NCI-H2171 (cell line): Measurements from ENCODE around the gene STAT3.
"Not testable (repeated sequence)": the region's sequence is repeated elsewhere in the genome, so short reads cannot be mapped to it uniquely, and the experiment has no call there.

Source experiments
- DNase-seq: peaks from one replicate; lab custom pipeline; 2025; lab: John Stamatoyannopoulos, UW

The STAT3 gene

GRCh38 chr17:42380935-42381334, 7.3 kb downstream of the STAT3 start:
- DNase-seq: no peak

DNA sequence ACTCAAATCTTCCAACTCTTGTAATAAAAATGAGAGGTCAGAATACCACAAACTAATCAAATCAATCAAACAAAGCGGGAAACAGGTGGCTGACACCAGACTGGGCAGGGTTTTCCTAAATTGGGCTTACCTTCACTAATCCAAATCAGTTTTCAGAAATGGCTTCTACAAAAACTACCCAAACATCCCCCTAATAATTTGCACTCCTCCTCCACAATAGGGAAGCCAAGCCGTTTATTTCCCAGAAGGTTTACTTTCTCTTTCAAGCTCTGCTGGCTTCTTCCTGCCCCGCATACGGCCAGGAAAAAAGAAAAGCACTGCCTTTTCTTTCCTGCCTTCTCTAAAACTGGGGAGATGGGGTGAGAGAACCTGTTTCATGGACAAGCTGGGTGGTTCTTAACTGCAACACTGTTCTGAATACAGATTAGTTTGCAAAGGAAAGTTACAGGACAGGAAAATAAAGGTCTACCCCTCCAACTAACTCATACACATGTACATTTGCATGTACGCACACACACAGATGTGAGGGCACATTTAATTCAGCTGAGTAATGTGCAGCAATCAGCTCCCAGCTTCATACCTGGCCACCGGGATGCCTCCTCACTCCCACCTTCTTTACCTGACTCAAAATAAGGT, 9.2 kb downstream of the STAT3 start:
- no peak for DNase-seq

GRCh38 chr17:42378359-42378958, 9.8 kb downstream of the STAT3 start:
- no peak for DNase-seq

DNA sequence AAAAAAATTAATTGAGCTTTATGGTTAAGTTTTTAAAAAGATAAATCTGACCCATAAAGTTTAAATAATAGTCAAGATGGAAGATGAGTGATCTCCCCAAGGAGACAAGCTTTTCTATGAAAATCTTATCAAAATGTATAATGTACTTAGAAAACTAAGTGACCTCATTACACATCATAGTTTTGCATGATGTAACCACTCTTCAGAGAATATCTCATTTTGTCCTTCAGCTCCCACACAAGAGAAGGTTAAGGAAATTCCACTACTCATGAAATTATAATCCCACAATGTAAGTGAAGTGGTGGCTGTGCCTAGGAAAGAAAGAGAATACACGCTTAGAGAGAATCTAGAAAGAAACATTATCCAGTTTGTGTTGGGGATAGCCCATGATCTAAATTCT, 14.3 kb downstream of the STAT3 start:
- no peak for DNase-seq

- no peak for DNase-seq
Observed at GRCh38 chr17:42372142-42372541, 16.1 kb downstream of the STAT3 start.

DNA sequence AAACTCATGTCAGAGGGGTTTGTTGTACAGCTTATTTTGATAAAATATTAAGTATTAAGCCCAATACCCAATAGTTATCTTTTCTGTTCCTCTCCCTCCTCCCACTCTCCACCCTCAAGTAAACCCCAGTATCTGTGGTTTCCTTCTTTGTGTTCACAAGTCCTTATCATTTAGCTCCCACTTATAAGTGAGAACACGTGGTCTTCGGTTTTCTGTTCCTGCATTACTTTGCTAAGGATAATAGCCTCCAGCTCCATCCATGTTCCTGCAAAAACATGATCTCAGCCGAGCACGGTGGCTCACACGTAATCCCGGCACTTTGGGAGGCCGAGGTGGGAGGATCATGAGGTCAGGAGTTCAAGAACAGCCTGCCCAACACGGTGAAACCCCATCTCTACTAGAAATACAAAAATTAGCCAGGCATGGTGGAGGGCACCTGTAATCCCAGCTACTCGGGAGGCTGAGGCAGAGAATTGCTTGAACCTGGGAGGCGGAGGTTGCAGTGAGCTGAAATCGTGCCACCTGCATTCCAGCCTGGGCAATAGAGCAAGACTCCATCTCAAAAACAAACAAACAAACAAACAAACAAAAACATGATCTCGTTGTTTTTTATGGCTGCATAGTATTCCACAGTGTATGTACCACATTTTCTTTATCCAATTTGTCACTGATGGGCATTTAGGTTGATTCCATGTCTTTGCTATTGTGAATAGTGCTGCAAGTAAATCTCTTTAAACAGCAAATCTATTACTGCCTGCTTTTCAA, 19.3 kb downstream of the STAT3 start:
- not testable (repeated sequence) for DNase-seq

- DNase-seq: not testable (repeated sequence)
Observed at GRCh38 chr17:42368310-42368709, 19.9 kb downstream of the STAT3 start.

DNA sequence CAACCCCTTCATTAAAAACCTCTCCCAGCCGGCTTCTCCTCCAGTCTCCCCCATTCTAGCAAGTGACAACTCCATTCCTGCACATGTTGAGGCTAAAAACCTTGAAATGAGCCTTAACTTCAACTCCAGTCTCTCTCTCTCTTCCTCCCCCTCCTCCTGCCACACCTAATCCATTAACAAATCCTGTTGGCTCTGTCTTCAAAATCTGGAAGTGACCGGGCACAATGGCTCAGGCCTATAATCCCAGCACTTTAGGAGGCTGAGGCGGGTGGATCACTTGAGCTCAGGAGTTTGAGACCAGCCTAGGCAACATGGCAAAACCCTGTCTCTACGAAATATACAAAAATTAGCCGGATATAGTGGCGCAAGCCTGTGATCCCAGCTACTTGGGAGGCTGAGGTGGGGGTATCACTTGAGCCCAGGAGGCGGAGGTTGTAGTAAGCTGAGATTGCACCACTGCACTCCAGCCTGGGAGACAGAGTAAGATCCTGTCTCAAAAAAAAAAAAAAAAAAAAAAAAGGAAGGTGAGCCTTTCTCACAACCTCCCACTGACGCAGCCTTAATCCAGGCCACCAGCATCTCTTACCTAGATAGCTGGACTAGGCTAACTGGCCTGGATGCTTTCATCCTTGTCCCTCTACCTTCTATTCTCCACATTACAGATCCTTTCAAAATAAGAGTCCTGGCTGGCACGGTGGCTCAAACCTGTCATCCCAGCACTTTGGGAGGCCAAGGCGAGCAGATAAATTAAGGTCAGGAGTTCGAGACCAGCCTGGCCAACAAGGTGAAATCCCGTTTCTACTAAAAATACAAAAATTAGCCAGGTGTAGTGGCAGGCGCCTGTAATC, 21.8 kb downstream of the STAT3 start:
- not testable (repeated sequence) for DNase-seq

DNA sequence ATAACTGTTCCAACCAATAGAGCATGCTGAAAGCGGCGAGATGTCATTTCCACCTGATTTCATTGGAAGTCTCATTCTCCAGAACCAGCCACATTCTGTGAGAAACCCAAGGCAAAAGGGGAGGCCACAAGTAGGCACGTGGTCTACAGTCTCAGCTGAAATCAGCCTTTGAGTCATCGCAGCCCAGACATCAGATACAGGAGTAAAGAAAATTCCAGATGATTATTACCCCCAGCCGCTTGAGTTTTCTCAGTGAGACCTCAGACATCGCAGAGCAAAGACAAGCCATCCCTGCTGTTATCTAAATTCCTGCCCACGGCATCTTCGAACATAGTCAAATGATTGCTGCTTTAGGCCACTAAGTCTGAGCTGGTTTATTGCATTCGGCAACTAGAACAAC, 23.1 kb downstream of the STAT3 start:
- no peak for DNase-seq

GRCh38 chr17:42363767-42364585, 24.3 kb downstream of the STAT3 start:
- no peak for DNase-seq

DNA sequence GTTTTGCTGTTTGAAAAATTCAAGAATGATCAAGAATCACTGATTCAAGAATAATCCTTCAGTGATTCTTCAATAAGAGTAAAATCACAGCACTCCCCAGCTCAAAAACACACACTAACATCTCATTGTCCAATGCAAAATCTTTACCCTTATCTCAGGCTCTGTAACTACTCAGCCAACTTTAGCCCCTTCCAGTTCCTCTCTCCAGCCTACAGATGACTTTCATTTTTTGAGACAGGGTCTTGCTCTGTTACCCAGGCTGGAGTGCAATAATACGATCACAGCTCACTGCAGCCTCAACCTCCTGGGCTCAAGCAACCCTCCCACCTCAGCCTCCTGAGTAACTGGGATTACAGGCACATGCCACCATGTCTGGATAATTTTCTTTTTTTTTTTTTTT, 25.0 kb downstream of the STAT3 start:
- DNase-seq: no peak

- DNase-seq: no peak
Observed at GRCh38 chr17:42362245-42362961, 25.8 kb downstream of the STAT3 start.

DNA sequence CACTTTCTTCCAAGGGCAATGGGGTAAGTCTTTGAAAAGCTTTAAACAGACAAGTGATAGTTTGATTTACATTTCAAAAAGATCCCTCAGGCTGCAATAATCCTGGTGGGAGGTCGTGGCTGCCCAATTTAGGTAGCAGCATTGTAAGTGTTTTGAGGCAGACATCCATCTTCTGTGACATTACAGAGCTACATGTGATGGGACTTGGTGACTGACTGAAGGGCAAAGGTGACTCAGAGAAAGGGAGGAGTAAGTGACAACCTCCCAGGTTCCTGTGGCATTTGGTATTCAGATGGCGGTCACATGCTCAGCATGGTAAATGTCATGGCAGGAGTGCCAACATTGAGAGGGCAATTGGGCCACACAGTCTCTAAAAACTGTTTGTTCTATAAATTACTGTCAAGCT, 26.5 kb downstream of the STAT3 start:
- no peak for DNase-seq

DNA sequence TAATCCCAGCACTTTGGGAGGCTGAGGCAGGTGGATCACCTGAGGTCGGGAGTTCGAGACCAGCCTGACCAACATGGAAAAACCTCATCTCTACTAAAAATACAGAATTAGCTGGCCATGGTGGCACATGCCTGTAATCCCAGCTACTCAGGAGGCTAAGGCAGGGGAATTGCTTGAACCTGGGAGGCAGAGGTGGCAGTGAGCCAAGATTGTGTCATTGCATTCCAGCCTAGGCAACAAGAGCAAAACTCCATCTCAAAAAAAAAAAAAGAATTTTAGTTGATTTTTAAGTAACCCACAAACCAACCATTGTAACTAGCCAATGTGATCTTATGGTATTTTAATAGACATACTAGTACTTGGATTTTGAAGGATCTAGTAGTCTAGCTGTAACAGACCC, 27.9 kb downstream of the STAT3 start:
- DNase-seq: not testable (repeated sequence)

DNA sequence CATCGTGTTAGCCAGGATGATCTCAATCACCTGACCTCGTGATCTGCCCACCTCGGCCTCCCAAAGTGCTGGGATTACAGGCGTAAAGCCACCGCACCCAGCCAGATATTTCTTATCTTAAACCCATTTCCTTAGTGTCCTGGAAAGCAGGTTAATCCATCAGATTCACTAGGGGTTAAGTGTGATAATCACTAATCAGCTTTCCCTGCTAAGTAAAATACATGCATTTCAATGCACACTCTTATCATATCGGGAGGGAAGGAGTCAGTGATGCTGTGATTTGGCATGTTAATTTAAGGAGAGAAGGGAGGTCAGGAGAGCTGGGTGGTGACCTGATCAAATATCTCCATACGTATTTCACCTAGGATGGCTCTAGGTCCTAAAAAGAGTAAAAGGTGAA, 29.1 kb downstream of the STAT3 start:
- DNase-seq: no peak

- no peak for DNase-seq
Observed at GRCh38 chr17:42358434-42358833, 29.8 kb downstream of the STAT3 start.

GRCh38 chr17:42354956-42355843, 33.0 kb downstream of the STAT3 start:
- DNase-seq: no peak

- DNase-seq: no peak
Observed at GRCh38 chr17:42348104-42348503, 40.1 kb downstream of the STAT3 start.

DNA sequence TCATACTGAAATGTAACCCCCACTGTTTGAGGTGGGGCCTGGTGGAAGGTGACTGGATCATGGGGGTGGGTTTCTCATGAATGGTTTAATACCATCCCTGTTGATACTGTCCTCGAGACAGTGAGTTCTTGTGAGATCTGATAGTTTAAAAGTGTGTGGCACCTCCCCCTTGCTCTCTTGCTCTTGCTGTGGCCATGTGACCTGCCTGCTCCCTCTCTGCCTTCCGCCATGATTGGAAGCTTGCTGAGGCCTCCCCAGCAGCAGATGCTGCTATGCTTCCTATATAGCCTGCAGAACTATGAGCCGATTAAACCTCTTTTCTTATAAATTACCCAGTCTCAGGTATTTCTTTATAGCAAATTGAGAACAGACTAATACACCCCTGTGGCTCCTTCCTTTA, 40.6 kb downstream of the STAT3 start:
- no peak for DNase-seq

DNA sequence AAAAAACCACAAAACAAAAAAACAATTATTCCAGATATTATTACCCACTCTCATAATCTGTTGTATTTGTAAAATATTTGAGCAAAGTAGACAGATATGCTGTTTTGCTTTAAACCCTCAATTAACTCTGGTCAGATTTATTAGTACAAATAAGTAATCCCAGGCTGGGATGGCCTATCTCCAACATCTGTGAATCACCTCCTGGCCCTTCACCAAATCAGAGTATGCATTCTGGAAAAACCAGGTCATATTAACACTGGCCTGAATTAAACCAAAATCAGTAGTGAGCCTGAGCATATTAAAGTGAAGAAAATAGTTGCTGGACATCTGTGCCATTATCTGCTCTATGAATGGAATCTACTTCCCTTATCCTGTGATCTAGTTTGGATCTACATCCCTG, 41.0 kb downstream of the STAT3 start:
- DNase-seq: no peak
